ENCODE measurements around the gene HCST. TPM values are rescaled to one million over a fixed set of nuclear protein-coding genes. Genes with fewer than 3 reads are reported as not detected.
A peak's percentile ranks its signal among the peaks of the same experiment; 100 is the strongest.

HCST gene
- total and polyA plus RNA-seq, 2 of the 13 experiments (the other 11 are each of a cell fraction or from before 2014, with no cell fraction given), result 0.24 to 1.2 TPM

DNA sequence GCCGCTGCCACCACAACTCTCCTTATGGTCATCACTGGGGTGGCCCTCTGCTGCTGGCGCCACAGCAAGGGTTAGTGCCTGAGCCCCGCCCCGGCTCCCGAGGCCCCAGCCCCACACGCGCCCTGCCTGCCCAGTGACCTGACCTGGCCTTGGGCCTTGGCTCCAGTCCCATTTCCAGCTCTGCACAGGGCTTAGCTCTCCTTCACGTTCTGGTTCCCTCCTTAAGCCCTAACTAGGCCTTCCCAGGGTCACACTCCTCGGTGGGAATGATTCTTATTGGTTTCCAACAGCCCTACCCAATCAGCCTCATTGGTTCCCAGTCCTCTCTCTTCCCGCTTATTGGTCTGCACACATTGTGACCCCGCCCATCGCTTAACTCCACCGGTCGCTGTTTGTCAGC, 39.8 kb upstream of the HCST start (continued):
- TF ChIP-seq MIER2 (CRISPR knock-in tag; IDR thresholded peaks at IDR 0.05) (peak; percentile 12; the same call in 1 of the 2 replicates), ZNF33B (CRISPR knock-in tag; IDR thresholded peaks at IDR 0.05) (no peak), ERF (CRISPR knock-in tag; IDR thresholded peaks at IDR 0.05) (0 out of 2 replicates have a peak, but pooled peaks have one; percentile 18), ZFP36L1 (CRISPR knock-in tag; IDR thresholded peaks at IDR 0.05) (no peak), TARDBP (CRISPR knock-in tag; IDR thresholded peaks at IDR 0.05) (peak; percentile 31; the same call in 1 of the 2 replicates), REPIN1 (CRISPR knock-in tag; IDR thresholded peaks at IDR 0.05; ENCODE audit: borderline replicate concordance, low read depth) (peak; percentile 30; the same call in 1 of the 2 replicates), SALL1 (CRISPR knock-in tag; IDR thresholded peaks at IDR 0.05) (peak; percentile 36; the same call in 1 of the 2 replicates), NFYC (CRISPR knock-in tag; IDR thresholded peaks at IDR 0.05) (peak; percentile 76), ZNF672 (CRISPR knock-in tag; IDR thresholded peaks at IDR 0.05) (no peak), ZNF607 (CRISPR knock-in tag; IDR thresholded peaks at IDR 0.05; ENCODE audit: borderline replicate concordance) (no peak), ZNF451 (CRISPR knock-in tag; IDR thresholded peaks at IDR 0.05) (no peak), NFKBIZ (CRISPR knock-in tag; IDR thresholded peaks at IDR 0.05) (no peak), HDAC2 (CRISPR knock-in tag; IDR thresholded peaks at IDR 0.05) (0 out of 2 replicates have a peak, but pooled peaks have one; percentile 29), ZNF317 (CRISPR knock-in tag; IDR thresholded peaks at IDR 0.05) (no peak), GABPA (IDR thresholded peaks at IDR 0.05; ENCODE audit: low read depth, low read length) (no peak), GABPA (CRISPR knock-in tag; IDR thresholded peaks at IDR 0.05; ENCODE audit: low read depth) (no peak), ZFP90 (CRISPR knock-in tag; IDR thresholded peaks at IDR 0.05; ENCODE audit: borderline replicate concordance) (no peak), ZNF614 (CRISPR knock-in tag; IDR thresholded peaks at IDR 0.05; ENCODE audit: borderline replicate concordance) (no peak), KAT2B (IDR thresholded peaks at IDR 0.05; ENCODE audit: borderline replicate concordance, low read depth, low read length) (no peak), ZSCAN20 (CRISPR knock-in tag; IDR thresholded peaks at IDR 0.05; ENCODE audit: borderline replicate concordance) (no peak), ZSCAN31 (CRISPR knock-in tag; IDR thresholded peaks at IDR 0.05; ENCODE audit: low read depth) (no peak), KDM2A (CRISPR knock-in tag; IDR thresholded peaks at IDR 0.05; ENCODE audit: borderline replicate concordance, low read depth) (0 out of 2 replicates have a peak, but pooled peaks have one; percentile 20)
- TF ChIP-seq, protein P1, sequence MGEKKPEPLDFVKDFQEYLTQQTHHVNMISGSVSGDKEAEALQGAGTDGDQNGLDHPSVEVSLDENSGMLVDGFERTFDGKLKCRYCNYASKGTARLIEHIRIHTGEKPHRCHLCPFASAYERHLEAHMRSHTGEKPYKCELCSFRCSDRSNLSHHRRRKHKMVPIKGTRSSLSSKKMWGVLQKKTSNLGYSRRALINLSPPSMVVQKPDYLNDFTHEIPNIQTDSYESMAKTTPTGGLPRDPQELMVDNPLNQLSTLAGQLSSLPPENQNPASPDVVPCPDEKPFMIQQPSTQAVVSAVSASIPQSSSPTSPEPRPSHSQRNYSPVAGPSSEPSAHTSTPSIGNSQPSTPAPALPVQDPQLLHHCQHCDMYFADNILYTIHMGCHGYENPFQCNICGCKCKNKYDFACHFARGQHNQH (CRISPR knock-in tag; IDR thresholded peaks at IDR 0.05), result 0 out of 2 replicates have a peak, but pooled peaks have one; percentile 19
- TF ChIP-seq, protein P2, sequence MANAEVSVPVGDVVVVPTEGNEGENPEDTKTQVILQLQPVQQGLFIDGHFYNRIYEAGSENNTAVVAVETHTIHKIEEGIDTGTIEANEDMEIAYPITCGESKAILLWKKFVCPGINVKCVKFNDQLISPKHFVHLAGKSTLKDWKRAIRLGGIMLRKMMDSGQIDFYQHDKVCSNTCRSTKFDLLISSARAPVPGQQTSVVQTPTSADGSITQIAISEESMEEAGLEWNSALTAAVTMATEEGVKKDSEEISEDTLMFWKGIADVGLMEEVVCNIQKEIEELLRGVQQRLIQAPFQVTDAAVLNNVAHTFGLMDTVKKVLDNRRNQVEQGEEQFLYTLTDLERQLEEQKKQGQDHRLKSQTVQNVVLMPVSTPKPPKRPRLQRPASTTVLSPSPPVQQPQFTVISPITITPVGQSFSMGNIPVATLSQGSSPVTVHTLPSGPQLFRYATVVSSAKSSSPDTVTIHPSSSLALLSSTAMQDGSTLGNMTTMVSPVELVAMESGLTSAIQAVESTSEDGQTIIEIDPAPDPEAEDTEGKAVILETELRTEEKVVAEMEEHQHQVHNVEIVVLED (CRISPR knock-in tag; IDR thresholded peaks at IDR 0.05; ENCODE audit: borderline replicate concordance), result no peak
- TF ChIP-seq, protein P3, sequence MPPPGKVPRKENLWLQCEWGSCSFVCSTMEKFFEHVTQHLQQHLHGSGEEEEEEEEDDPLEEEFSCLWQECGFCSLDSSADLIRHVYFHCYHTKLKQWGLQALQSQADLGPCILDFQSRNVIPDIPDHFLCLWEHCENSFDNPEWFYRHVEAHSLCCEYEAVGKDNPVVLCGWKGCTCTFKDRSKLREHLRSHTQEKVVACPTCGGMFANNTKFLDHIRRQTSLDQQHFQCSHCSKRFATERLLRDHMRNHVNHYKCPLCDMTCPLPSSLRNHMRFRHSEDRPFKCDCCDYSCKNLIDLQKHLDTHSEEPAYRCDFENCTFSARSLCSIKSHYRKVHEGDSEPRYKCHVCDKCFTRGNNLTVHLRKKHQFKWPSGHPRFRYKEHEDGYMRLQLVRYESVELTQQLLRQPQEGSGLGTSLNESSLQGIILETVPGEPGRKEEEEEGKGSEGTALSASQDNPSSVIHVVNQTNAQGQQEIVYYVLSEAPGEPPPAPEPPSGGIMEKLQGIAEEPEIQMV (CRISPR knock-in tag; IDR thresholded peaks at IDR 0.05; ENCODE audit: low read depth), result no peak
- TF ChIP-seq, protein P4, sequence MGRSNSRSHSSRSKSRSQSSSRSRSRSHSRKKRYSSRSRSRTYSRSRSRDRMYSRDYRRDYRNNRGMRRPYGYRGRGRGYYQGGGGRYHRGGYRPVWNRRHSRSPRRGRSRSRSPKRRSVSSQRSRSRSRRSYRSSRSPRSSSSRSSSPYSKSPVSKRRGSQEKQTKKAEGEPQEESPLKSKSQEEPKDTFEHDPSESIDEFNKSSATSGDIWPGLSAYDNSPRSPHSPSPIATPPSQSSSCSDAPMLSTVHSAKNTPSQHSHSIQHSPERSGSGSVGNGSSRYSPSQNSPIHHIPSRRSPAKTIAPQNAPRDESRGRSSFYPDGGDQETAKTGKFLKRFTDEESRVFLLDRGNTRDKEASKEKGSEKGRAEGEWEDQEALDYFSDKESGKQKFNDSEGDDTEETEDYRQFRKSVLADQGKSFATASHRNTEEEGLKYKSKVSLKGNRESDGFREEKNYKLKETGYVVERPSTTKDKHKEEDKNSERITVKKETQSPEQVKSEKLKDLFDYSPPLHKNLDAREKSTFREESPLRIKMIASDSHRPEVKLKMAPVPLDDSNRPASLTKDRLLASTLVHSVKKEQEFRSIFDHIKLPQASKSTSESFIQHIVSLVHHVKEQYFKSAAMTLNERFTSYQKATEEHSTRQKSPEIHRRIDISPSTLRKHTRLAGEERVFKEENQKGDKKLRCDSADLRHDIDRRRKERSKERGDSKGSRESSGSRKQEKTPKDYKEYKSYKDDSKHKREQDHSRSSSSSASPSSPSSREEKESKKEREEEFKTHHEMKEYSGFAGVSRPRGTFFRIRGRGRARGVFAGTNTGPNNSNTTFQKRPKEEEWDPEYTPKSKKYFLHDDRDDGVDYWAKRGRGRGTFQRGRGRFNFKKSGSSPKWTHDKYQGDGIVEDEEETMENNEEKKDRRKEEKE (IDR thresholded peaks at IDR 0.05), result no peak
